Neural crest cell (in vitro differentiated cells): Measurements from ENCODE around the gene PPP2R2B. TPM values are rescaled to one million over a fixed set of nuclear protein-coding genes. Genes with fewer than 3 reads are reported as not detected.

Experiments
- DNase-seq: peaks from one replicate; pipeline ENCODE4 v3.0.0; 2021; ENCODE audit warnings: low read depth, mixed read lengths, low spot score
- H3K27ac Mint-ChIP-seq: one replicate; pipeline ENCODE4 v1.8.0; 2021; ENCODE audit warnings: mild to moderate bottlenecking, mixed read lengths; ENCODE audit not compliant: unreplicated experiment
- H3K27me3 Mint-ChIP-seq: 2 replicates; pipeline ENCODE4 v1.8.0; 2021; ENCODE audit warnings: low read depth, mild to moderate bottlenecking, mixed read lengths
- H3K36me3 Mint-ChIP-seq: 2 replicates; pipeline ENCODE4 v1.8.0; 2021; ENCODE audit warnings: low read depth, mild to moderate bottlenecking, mixed read lengths
- H3K4me1 Mint-ChIP-seq: 2 replicates; pipeline ENCODE4 v1.8.0; 2021; ENCODE audit warnings: mixed read lengths
- H3K4me3 Mint-ChIP-seq: one replicate; pipeline ENCODE4 v1.8.0; 2021; ENCODE audit warnings: mild to moderate bottlenecking, mixed read lengths
- H3K9me3 Mint-ChIP-seq: 2 replicates; pipeline ENCODE4 v1.8.0; 2021; ENCODE audit warnings: mixed read lengths
- total RNA-seq: library from RNA; stranded (reverse); gene quantifications from 2 replicates; pipeline ENCODE4 v1.2.1, GENCODE V29; 2021
- TF ChIP-seq, protein P1 (sequence below): fragments of 200-600 bp; sonication (generic); conservative IDR thresholded peaks from 2 replicates; pipeline ENCODE4 v1.5.0; 2021; ENCODE audit warnings: antibody characterized with exemption, mild to moderate bottlenecking

Gene PPP2R2B
- total RNA-seq, 1 donor from 2014 or later: 4.9 TPM

DNA sequence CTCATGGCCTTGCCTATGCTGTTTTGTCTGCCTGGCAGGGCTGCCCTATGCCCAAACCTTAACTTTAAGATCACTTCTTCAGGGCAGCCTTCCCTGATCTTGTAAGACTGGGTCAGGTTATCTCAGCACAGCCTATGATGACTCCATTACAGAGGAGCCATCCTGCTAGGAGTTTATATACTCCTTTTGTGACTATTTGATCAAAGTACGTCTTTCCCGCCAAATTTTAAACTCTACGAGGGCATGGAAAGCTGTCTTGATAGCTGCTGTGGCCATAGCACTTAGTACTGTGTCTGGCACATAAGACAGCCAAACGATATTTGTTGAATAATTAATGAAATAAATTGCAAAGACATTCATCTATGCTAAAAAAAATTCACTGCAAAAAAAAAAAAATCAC lies 60.6 kb downstream of the PPP2R2B start:
- no peaks in the 10 kb centered on the region for H3K4me1 Mint-ChIP-seq
- TF ChIP-seq, protein P1, sequence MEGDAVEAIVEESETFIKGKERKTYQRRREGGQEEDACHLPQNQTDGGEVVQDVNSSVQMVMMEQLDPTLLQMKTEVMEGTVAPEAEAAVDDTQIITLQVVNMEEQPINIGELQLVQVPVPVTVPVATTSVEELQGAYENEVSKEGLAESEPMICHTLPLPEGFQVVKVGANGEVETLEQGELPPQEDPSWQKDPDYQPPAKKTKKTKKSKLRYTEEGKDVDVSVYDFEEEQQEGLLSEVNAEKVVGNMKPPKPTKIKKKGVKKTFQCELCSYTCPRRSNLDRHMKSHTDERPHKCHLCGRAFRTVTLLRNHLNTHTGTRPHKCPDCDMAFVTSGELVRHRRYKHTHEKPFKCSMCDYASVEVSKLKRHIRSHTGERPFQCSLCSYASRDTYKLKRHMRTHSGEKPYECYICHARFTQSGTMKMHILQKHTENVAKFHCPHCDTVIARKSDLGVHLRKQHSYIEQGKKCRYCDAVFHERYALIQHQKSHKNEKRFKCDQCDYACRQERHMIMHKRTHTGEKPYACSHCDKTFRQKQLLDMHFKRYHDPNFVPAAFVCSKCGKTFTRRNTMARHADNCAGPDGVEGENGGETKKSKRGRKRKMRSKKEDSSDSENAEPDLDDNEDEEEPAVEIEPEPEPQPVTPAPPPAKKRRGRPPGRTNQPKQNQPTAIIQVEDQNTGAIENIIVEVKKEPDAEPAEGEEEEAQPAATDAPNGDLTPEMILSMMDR: no peak
- H3K27ac Mint-ChIP-seq: no peak overlapping the region
- H3K9me3 Mint-ChIP-seq: no peaks in the 10 kb centered on the region
- no peaks in the 10 kb centered on the region for H3K36me3 Mint-ChIP-seq
- H3K27me3 Mint-ChIP-seq: no peaks in the 10 kb centered on the region
- DNase-seq: no peak
- no peak overlapping the region for H3K4me3 Mint-ChIP-seq

DNA sequence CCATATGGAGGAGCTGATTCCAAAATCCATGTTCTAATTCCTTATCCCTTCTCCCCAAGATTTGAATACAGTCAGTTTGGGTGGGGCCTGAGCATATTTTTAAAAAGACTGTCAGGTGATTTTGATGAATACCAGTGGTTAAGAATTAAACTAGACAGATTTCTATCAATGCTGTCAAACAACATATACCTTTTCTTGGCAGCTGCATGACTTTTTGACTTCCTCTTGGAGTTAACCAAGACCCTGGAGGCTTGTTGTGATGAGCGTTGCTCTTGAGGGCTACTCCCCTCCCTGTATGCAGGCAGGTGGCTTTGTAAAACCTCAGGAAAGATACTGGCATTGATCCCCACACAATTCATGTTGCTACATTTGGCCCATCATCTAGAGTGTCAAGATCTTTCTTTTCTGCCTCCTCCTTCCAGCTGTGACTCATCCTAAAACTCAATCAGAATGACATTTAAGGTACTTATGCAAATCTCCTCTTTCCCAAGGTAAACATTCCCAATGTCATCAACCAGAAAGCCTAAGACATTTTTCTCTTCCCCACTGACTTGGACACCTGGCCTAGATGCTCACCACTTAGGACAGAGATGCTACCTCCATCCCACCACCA lies 61.7 kb downstream of the PPP2R2B start:
- H3K27ac Mint-ChIP-seq: no peak overlapping the region
- no peaks in the 10 kb centered on the region for H3K4me1 Mint-ChIP-seq
- H3K36me3 Mint-ChIP-seq: no peaks in the 10 kb centered on the region
- no peaks in the 10 kb centered on the region for H3K27me3 Mint-ChIP-seq
- no peak overlapping the region for H3K4me3 Mint-ChIP-seq
- no peaks in the 10 kb centered on the region for H3K9me3 Mint-ChIP-seq
- TF ChIP-seq, protein P1: no peak
- DNase-seq: no peak

DNA sequence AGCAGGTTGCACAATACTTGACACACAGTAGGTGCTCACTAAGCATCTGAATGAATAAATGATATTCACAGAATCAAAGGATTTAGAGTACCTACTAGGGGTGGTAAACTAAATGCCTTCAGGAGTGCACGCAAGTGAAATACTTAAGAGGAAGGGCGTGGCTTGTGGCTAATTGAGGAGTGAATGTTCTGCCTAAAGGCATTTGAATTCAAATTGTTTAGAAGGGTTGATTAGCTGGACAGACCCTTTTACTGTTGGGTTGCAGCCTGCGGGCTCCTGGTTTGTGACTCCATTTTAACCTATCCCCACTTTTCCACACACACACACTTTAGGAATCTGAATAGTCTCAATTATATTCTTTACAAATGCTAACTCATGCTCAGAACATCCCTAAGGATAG lies 63.1 kb downstream of the PPP2R2B start:
- TF ChIP-seq, protein P1: no peak
- Mint-ChIP-seq H3K9me3 (no peaks in the 10 kb centered on the region), H3K36me3 (no peaks in the 10 kb centered on the region), H3K27me3 (no peaks in the 10 kb centered on the region), H3K4me1 (no peaks in the 10 kb centered on the region), H3K4me3 (no peak overlapping the region), H3K27ac (no peak overlapping the region)
- DNase-seq: no peak

DNA sequence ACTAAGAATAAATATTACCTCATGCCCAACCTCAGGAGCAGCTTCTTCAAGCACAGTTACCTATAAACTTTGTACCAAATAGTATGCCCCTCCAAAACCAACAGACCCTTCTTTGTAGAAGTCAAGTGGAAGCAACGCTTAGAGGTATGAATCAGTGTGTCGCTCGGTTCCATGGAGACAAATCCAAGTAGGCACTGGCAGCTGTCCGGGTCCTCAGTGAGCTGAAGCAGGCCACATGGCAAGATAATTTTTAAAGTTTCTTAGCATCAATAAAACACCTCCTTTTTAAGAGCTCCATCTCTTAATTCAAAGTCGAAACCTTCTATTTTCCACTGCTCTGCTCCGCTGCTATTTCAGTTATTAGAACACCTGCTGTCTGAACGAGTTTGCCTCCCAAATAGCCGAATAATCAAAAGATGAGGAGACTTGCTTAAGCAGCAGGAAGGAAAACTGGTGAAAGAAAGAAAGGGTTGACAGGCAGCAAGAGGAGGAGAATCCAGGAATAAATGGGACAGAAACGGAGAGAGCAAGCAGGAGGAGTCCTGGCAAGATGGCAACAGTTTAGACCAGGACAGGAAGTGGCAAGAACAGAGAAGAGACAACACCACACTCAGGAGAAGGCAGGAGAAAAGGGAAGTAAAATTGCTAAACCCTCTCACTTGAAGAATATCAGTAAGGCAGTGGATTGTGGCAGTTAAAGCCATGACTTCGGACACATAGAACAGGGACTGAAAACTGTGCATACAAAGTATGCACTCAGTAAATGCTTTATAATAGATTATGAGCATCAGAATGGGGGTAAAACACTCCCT lies 65.0 kb downstream of the PPP2R2B start:
- H3K4me1 Mint-ChIP-seq: no peaks in the 10 kb centered on the region
- H3K27ac Mint-ChIP-seq: no peak overlapping the region
- TF ChIP-seq, protein P1: no peak
- DNase-seq: no peak
- H3K36me3 Mint-ChIP-seq: no peaks in the 10 kb centered on the region
- H3K4me3 Mint-ChIP-seq: no peak overlapping the region
- H3K27me3 Mint-ChIP-seq: no peaks in the 10 kb centered on the region
- no peaks in the 10 kb centered on the region for H3K9me3 Mint-ChIP-seq

GRCh38 chr5:146805081-146805480 lies 73.5 kb downstream of the PPP2R2B start:
- TF ChIP-seq, protein P1: no peak
- no peak for DNase-seq
- H3K4me3 Mint-ChIP-seq: no peak overlapping the region
- no peaks in the 10 kb centered on the region for H3K36me3 Mint-ChIP-seq
- H3K9me3 Mint-ChIP-seq: no peaks in the 10 kb centered on the region
- H3K4me1 Mint-ChIP-seq: peaks cover 6% of the 10 kb centered on the region
- H3K27ac Mint-ChIP-seq: no peak overlapping the region
- no peaks in the 10 kb centered on the region for H3K27me3 Mint-ChIP-seq
